SK-N-SH (cell line): Measurements from ENCODE around the gene LTBR.

Source experiments
- EP300 ChIP-seq, 2 experiments: IDR thresholded peaks; 2 replicates each; pipeline versions ENCODE4 v1.4.0 to v1.6.1; 2012; ENCODE audit warnings: borderline replicate concordance in 1 of 2, low read depth in 1 of 2, low read length in 1 of 2
- EZH2phosphoT487 ChIP-seq: fragments of 200-600 bp; sonication (generic); IDR thresholded peaks from 2 replicates; pipeline ENCODE4 v1.6.1; 2017; ENCODE audit warnings: low read depth, mixed run types, mild to moderate bottlenecking, antibody characterized with exemption, moderate library complexity, borderline replicate concordance
- FOXJ3 ChIP-seq: sonication (generic); formaldehyde crosslinking; IDR thresholded peaks from 2 replicates; pipeline ENCODE4 v1.5.1; 2020; ENCODE audit warnings: mild to moderate bottlenecking, missing genetic modification reagents
- MXI1 ChIP-seq: IDR thresholded peaks from 2 replicates; pipeline ENCODE4 v1.6.1; 2012; ENCODE audit warnings: mild to moderate bottlenecking, low read depth, low read length, improper control_type of control experiment
- NRF1 ChIP-seq: IDR thresholded peaks from 2 replicates; pipeline ENCODE4 v1.6.1; 2012; ENCODE audit warnings: low read depth, mild to moderate bottlenecking, low read length
- PBX3 ChIP-seq: IDR thresholded peaks from 2 replicates; pipeline ENCODE4; 2012
- POLR2AphosphoS5 ChIP-seq: IDR thresholded peaks from 2 replicates; pipeline ENCODE4 v1.6.1; 2012; ENCODE audit warnings: low read depth, low read length
- RAD21 ChIP-seq: IDR thresholded peaks from 2 replicates; pipeline ENCODE4 v1.6.1; 2012; ENCODE audit warnings: mild to moderate bottlenecking, low read length
- RFX5 ChIP-seq: IDR thresholded peaks from 2 replicates; pipeline ENCODE4 v1.6.1; 2012; ENCODE audit warnings: mild to moderate bottlenecking, improper control_type of control experiment, low read length
- RXRA ChIP-seq: IDR thresholded peaks from 2 replicates; pipeline ENCODE4 v1.4.0; 2012; ENCODE audit warnings: low read depth, mild to moderate bottlenecking, borderline replicate concordance
- USF2 ChIP-seq: fragments of 150-350 bp; IDR thresholded peaks from 2 replicates; pipeline ENCODE4 v1.6.1; 2017; ENCODE audit warnings: antibody characterized with exemption, low read length, low read depth, borderline replicate concordance
- TF ChIP-seq, protein P1 (sequence below): fragments of 200-600 bp; sonication (generic); IDR thresholded peaks from 2 replicates; pipeline ENCODE4 v1.6.1; 2017; ENCODE audit warnings: antibody characterized with exemption, mild to moderate bottlenecking, moderate library complexity
- TF ChIP-seq, protein P2 (sequence below): IDR thresholded peaks from 2 replicates; pipeline ENCODE4 v1.4.0; 2012; ENCODE audit warnings: low read depth, borderline replicate concordance
- TF ChIP-seq, protein P3 (sequence below): IDR thresholded peaks from 2 replicates; pipeline ENCODE4 v1.6.1; 2012; ENCODE audit warnings: mild to moderate bottlenecking, low read depth, low read length, moderate library complexity

DNA sequence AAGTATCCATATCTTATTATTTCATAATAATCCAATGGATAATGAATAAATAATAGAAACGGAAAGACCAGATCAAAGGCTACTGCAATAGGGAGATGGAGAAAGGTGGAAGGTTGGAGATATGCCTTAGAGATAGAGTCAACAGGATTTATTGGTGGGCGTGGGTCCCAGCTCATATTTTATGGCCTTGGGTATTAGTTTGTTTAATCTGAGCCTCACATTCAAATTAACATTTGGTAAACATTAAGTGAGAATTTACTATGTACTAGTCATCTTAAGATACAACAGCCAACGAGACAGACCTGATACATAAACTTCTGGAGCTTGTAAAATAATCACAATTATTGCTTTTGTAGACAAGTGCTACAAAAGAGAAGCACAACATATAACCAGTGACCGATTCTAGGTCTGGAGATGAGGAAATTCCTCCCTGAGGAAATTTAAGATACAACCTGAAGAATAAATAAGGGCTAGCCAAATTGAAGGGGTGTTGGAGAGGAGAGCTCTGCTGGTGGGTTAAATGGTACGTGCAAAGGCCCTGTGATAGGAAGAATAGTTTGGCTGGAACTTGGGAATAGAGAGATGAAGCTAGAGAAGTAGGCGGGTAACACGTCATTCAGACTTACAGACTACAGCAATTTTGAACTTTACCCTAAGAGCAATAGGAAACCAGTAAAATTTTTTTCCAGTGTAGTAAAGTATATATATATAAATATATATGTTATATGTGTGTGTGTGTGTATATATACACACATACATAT is 16.1 kb downstream of the LTBR start:
- TF ChIP-seq RXRA (no peak), MXI1 (no peak), USF2 (no peak), POLR2AphosphoS5 (no peak), NRF1 (no peak), PBX3 (no peak), EP300 (IDR thresholded peaks at IDR 0.05; ENCODE audit: borderline replicate concordance in 1 of 2, low read depth in 1 of 2, low read length in 1 of 2) (no peak), FOXJ3 (CRISPR knock-in tag) (no peak), EZH2phosphoT487 (no peak), RAD21 (no peak), RFX5 (no peak)
- TF ChIP-seq, protein P1, sequence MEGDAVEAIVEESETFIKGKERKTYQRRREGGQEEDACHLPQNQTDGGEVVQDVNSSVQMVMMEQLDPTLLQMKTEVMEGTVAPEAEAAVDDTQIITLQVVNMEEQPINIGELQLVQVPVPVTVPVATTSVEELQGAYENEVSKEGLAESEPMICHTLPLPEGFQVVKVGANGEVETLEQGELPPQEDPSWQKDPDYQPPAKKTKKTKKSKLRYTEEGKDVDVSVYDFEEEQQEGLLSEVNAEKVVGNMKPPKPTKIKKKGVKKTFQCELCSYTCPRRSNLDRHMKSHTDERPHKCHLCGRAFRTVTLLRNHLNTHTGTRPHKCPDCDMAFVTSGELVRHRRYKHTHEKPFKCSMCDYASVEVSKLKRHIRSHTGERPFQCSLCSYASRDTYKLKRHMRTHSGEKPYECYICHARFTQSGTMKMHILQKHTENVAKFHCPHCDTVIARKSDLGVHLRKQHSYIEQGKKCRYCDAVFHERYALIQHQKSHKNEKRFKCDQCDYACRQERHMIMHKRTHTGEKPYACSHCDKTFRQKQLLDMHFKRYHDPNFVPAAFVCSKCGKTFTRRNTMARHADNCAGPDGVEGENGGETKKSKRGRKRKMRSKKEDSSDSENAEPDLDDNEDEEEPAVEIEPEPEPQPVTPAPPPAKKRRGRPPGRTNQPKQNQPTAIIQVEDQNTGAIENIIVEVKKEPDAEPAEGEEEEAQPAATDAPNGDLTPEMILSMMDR, result no peak
- TF ChIP-seq, protein P2, sequence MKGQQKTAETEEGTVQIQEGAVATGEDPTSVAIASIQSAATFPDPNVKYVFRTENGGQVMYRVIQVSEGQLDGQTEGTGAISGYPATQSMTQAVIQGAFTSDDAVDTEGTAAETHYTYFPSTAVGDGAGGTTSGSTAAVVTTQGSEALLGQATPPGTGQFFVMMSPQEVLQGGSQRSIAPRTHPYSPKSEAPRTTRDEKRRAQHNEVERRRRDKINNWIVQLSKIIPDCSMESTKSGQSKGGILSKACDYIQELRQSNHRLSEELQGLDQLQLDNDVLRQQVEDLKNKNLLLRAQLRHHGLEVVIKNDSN, result no peak
- TF ChIP-seq, protein P3, sequence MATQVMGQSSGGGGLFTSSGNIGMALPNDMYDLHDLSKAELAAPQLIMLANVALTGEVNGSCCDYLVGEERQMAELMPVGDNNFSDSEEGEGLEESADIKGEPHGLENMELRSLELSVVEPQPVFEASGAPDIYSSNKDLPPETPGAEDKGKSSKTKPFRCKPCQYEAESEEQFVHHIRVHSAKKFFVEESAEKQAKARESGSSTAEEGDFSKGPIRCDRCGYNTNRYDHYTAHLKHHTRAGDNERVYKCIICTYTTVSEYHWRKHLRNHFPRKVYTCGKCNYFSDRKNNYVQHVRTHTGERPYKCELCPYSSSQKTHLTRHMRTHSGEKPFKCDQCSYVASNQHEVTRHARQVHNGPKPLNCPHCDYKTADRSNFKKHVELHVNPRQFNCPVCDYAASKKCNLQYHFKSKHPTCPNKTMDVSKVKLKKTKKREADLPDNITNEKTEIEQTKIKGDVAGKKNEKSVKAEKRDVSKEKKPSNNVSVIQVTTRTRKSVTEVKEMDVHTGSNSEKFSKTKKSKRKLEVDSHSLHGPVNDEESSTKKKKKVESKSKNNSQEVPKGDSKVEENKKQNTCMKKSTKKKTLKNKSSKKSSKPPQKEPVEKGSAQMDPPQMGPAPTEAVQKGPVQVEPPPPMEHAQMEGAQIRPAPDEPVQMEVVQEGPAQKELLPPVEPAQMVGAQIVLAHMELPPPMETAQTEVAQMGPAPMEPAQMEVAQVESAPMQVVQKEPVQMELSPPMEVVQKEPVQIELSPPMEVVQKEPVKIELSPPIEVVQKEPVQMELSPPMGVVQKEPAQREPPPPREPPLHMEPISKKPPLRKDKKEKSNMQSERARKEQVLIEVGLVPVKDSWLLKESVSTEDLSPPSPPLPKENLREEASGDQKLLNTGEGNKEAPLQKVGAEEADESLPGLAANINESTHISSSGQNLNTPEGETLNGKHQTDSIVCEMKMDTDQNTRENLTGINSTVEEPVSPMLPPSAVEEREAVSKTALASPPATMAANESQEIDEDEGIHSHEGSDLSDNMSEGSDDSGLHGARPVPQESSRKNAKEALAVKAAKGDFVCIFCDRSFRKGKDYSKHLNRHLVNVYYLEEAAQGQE, result no peak
